HEK293T (cell line): ENCODE results near the gene APOLD1.

Source experiments
- BHLHE40 ChIP-seq: fragments of 450-650 bp; IDR thresholded peaks from 2 replicates; pipeline ENCODE4 v1.6.1; 2016; ENCODE audit warnings: mild to moderate bottlenecking, moderate library complexity, borderline replicate concordance
- ELF4 ChIP-seq: fragments of 450-650 bp; IDR thresholded peaks from 2 replicates; pipeline ENCODE4 v1.6.1; 2017; ENCODE audit warnings: antibody characterized with exemption
- FOXA1 ChIP-seq: fragments of 450-650 bp; IDR thresholded peaks from 2 replicates; pipeline ENCODE4 v1.6.1; 2016; ENCODE audit warnings: mild to moderate bottlenecking
- FOXK2 ChIP-seq: fragments of 450-650 bp; IDR thresholded peaks from 2 replicates; pipeline ENCODE4 v1.6.1; 2016; ENCODE audit warnings: mild to moderate bottlenecking
- FOXM1 ChIP-seq: fragments of 450-650 bp; IDR thresholded peaks from 2 replicates; pipeline ENCODE4 v1.6.1; 2017; ENCODE audit warnings: mild to moderate bottlenecking, borderline replicate concordance
- HDGF ChIP-seq: fragments of 450-650 bp; IDR thresholded peaks from 2 replicates; pipeline ENCODE4 v1.6.1; 2017; ENCODE audit warnings: antibody characterized with exemption, borderline replicate concordance
- LEF1 ChIP-seq: fragments of 450-650 bp; IDR thresholded peaks from 2 replicates; pipeline ENCODE4 v1.6.1; 2017; ENCODE audit warnings: mild to moderate bottlenecking, borderline replicate concordance
- NFRKB ChIP-seq: fragments of 450-650 bp; IDR thresholded peaks from 2 replicates; pipeline ENCODE4 v1.6.1; 2016; ENCODE audit warnings: mild to moderate bottlenecking, moderate library complexity
- SUZ12 ChIP-seq: fragments of 450-650 bp; IDR thresholded peaks from 2 replicates; pipeline ENCODE4 v1.6.1; 2016; ENCODE audit warnings: mild to moderate bottlenecking
- TARDBP ChIP-seq: fragments of 450-650 bp; IDR thresholded peaks from 2 replicates; pipeline ENCODE4 v1.6.1; 2016
- TF ChIP-seq, protein P1 (sequence below): fragments of 450-650 bp; IDR thresholded peaks from 2 replicates; pipeline ENCODE4 v1.6.1; 2016

DNA sequence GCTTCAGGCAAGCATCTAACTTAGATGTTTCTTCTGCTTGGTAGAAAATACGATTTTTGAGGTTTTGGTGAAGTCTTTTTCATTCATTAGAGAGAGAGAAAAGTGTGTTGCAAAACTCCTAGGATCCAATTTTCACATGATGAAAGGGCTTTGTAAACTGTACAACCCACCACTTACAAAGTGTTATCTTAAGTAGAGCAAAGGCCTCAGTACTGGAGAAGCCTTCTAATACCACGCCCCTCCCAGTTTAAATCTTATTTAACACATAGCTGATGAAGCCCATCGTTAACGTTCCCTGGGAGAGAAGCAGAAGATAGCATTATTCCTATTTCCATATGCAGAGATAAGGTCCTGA lies 869 bp downstream of the APOLD1 start:
- no peak for TF ChIP-seq HDGF
- no peak for TF ChIP-seq BHLHE40
- TF ChIP-seq FOXM1, result no peak
- TF ChIP-seq LEF1, result no peak
- no peak for TF ChIP-seq NFRKB
- TF ChIP-seq TARDBP, result no peak
- TF ChIP-seq FOXK2, result no peak
- TF ChIP-seq FOXA1, result no peak
- no peak for TF ChIP-seq SUZ12
- TF ChIP-seq, protein P1, sequence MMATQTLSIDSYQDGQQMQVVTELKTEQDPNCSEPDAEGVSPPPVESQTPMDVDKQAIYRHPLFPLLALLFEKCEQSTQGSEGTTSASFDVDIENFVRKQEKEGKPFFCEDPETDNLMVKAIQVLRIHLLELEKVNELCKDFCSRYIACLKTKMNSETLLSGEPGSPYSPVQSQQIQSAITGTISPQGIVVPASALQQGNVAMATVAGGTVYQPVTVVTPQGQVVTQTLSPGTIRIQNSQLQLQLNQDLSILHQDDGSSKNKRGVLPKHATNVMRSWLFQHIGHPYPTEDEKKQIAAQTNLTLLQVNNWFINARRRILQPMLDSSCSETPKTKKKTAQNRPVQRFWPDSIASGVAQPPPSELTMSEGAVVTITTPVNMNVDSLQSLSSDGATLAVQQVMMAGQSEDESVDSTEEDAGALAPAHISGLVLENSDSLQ, result no peak
- no peak for TF ChIP-seq ELF4
